Measurements from ENCODE around the gene EVC2.

The EVC2 gene

GRCh38 chr4:5683566-5683965 lies 24.8 kb downstream of the EVC2 start:
- no peak for DNase-seq (ENCODE audit: low read depth)

DNA sequence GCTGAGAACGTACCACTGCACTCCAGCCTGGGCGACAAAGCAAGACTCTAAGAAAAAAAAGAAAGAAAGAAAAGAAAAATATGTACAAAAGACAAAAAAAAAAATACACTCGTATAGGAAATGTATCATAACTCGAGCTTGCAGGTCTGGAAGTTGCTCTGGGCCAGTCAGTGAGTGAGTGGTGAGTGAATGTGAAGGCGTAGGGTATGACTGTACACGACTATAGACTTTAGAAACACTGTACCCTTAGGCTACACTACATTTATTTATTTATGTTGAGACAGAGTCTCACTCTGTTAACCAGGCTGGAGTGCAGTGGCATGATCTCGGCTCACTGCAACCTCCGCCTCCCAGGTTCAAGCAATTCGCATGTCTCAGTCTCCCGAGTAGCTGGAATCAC lies 29.4 kb downstream of the EVC2 start:
- DNase-seq (ENCODE audit: low read depth) = no peak

GRCh38 chr4:5676763-5677162 lies 31.6 kb downstream of the EVC2 start:
- no peak for DNase-seq (ENCODE audit: low read depth)

GRCh38 chr4:5666741-5667140 lies 41.6 kb downstream of the EVC2 start:
- no peak for DNase-seq (ENCODE audit: low read depth)

GRCh38 chr4:5664778-5665177 lies 43.6 kb downstream of the EVC2 start:
- no peak for DNase-seq (ENCODE audit: low read depth)

- no peak for DNase-seq (ENCODE audit: low read depth)
These were observed 45.8 kb downstream of the EVC2 start for GRCh38 chr4:5662555-5662954.

- no peak for DNase-seq (ENCODE audit: low read depth)
These were observed 47.1 kb downstream of the EVC2 start for GRCh38 chr4:5661237-5661636.

- DNase-seq (ENCODE audit: low read depth) = no peak
These were observed 48.2 kb downstream of the EVC2 start for GRCh38 chr4:5660185-5660584.

GRCh38 chr4:5658974-5659373 lies 49.4 kb downstream of the EVC2 start:
- no peak for DNase-seq (ENCODE audit: low read depth)

GRCh38 chr4:5656415-5656814 lies 51.9 kb downstream of the EVC2 start:
- DNase-seq (ENCODE audit: low read depth) = no peak

- no peak for DNase-seq (ENCODE audit: low read depth)
These were observed 53.6 kb downstream of the EVC2 start for GRCh38 chr4:5654791-5655190.

GRCh38 chr4:5651089-5651488 lies 57.3 kb downstream of the EVC2 start:
- DNase-seq (ENCODE audit: low read depth) = no peak

DNA sequence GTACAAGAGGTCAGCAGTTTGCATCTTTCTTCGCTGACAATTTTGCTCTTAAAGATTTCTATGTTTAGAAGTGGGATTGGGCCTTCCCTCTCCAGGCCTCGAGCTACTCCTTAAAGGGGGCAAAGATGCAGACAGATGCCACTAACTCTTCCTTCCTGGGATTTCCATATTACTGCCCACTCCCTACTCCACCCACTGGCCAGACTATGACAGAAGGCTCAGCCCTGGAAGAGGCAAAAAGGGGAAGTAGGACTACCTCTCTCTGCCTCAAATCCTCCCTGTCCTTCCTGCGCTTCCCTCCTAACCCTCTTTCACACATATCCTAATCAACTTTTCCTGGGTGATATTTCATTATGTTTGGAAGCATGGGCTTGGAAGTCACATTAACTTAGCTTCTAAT lies 58.3 kb downstream of the EVC2 start:
- no peak for DNase-seq (ENCODE audit: low read depth)

DNA sequence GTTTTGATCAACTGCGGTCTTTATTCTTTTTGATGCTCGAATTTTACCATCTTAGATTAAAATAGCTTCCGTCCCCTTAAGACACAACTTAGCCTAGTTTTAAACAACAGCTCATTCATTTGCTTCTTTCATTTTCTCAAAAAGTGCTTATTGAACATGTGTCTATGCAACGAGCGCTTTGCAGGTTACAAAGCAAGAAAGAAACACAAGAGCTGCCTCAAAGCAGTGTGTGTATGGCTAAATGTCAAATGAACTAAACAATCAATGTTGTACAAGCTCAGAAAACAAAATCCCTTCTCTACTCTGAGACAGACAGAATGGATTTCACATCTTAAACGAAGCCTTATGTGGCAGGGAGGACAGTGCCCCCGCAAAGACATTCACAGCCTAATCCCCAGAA lies 61.0 kb downstream of the EVC2 start:
- DNase-seq (ENCODE audit: low read depth) = no peak

DNA sequence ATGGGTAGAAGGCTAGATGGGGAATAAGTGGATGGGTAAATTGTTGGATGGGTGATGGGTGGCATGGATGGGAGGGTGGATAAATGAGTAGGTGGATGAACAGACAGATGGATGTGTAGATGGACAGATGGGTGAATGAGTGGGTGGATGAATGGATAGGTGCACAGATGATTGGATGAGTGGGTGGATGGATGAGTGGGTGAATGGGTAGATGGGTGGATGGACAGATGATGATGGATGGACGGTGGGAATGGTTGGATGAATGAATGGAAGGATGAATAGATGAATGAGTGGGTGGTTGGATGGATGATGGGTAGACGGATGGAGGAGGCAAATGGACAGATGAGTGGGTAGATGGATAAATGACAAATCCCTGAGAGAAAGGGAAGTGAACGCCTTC lies 68.3 kb downstream of the EVC2 start:
- DNase-seq (ENCODE audit: low read depth) = no peak

- DNase-seq (ENCODE audit: low read depth) = no peak
These were observed 68.8 kb downstream of the EVC2 start for GRCh38 chr4:5639556-5639955.

GRCh38 chr4:5638976-5639375 lies 69.4 kb downstream of the EVC2 start:
- DNase-seq (ENCODE audit: low read depth) = no peak

DNA sequence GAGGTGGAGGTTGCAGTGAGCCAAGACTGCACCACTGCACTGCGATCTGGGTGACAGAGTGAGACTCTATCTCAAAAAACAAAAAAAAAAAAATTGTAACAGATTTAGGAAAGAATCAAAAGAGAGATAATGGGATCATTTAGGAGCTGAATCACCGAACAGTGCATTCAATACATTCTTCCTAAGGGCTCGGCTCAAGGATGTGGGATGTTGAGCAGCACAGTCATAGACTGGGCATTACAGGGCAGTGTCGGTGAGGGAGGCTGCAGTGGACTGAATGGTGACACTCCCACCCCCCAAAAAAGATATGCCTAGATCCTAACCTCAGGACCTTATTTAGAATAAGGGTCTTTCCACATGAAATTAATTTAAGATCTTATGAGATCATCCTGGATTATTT lies 70.0 kb downstream of the EVC2 start:
- DNase-seq (ENCODE audit: low read depth) = no peak

GRCh38 chr4:5636766-5637670 lies 71.3 kb downstream of the EVC2 start:
- DNase-seq (ENCODE audit: low read depth) = no peak

DNA sequence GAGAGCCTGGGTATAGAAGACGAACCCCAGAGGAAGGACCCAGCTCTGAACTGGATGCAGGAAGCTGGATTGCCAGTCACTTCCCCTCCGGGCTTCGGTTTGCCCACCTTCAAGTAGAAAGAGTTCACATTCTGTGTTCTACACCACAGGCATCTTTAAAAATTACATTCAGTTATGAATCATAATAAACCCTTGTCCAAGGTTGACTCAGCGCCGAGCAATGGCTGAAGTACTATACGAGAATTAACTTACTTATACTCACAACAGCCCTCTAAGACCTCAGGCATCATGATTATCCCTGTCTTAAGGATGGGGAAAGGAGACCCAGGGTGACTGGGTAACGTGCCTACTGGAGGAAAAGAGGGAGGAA lies 72.5 kb downstream of the EVC2 start:
- DNase-seq (ENCODE audit: low read depth) = no peak

GRCh38 chr4:5632571-5632970 lies 75.8 kb downstream of the EVC2 start:
- DNase-seq (ENCODE audit: low read depth) = no peak

DNA sequence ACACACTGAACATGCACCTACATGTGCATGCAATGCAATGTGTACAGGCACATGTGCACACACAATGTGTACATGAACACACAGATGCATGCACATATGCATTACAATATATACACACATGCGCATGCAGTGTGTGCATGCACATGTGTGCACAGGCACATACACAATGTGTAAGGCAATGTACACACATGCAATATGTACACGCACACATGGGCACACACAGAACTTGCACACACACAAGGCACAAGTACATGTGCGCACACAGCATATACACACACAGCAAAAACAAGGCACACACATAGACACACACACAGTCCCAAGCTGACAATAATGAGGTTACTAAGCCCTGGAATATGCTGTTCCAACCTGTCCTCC lies 76.3 kb downstream of the EVC2 start:
- no peak for DNase-seq (ENCODE audit: low read depth)

DNA sequence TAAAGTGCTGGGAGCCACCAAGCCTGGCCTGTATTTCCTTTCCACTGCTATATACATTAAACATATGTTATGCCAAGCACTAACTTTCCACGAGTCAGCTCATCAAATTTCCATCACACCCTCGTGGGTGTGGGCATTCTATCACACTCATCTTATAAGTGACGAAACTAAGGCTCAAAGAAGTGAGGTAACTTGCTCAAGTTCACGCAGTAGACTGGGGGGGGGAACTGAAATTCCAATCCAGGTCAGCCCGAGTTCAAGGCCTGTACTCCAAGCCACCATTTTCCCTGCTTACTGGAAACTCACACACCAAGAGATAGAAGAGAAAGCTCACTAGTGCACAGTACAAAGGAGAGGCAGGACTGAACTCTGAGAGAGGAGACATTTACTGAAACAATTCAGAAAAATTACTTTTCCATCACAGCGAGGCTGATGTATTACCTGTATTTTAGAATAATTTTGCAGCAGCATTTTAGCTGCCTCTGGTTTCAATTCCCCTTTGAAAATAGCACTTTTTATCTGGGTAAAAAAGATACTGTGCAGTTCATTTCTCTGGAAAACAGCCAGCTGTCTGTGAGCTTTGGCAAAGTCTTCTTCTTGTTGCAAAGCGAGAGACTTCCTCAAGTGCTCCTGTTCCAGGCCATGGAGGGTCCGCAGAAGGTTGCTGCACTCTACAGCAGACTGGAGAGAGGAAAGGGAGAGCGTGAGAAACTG lies 76.8 kb downstream of the EVC2 start:
- no peak for DNase-seq (ENCODE audit: low read depth)

GRCh38 chr4:5630762-5631161 lies 77.6 kb downstream of the EVC2 start:
- no peak for DNase-seq (ENCODE audit: low read depth)

Measured in activated gamma-delta T cell treated with anti-CD3 and anti-CD28 coated beads, Interleukin-2, amount 50 U/mL, for 16 hours (primary cell).